Tibial nerve (tissue), 4 donors: ENCODE results near the gene IQSEC1. TPM values are rescaled to one million over a fixed set of nuclear protein-coding genes. Genes with fewer than 3 reads are reported as not detected.

ENCODE experiments used
- DNase-seq, 2 donors: peaks; one replicate each; pipeline ENCODE4 v3.0.0-alpha.2; 2019; ENCODE audit warnings: low spot score in 2 of 2
- H3K27ac ChIP-seq, 4 donors: fragments of 200-600 bp; sonication (generic) in 3 of 4; one replicate each; pipeline ENCODE4 v1.5.1; 2017 to 2019; ENCODE audit warnings: mild to moderate bottlenecking in 1 of 4
- H3K27me3 ChIP-seq, 2 donors: fragments of 200-600 bp; sonication (generic) in 1 of 2; one replicate each; pipeline versions ENCODE4 v1.5.1 to v1.6.0; 2017 to 2019
- H3K36me3 ChIP-seq, 3 donors: fragments of 200-600 bp; sonication (generic); one replicate each; pipeline ENCODE4 v1.5.1; 2018 to 2019
- H3K4me1 ChIP-seq, 4 donors: fragments of 200-600 bp; sonication (generic) in 3 of 4; one replicate each; pipeline ENCODE4 v1.5.1; 2017 to 2019
- H3K4me3 ChIP-seq, 4 donors: fragments of 200-600 bp; sonication (generic) in 3 of 4; one replicate each; pipeline ENCODE4 v1.5.1; 2017 to 2019; ENCODE audit warnings: mild to moderate bottlenecking in 1 of 4, moderate library complexity in 1 of 4
- H3K9me3 ChIP-seq, 4 donors: fragments of 200-600 bp; sonication (generic) in 3 of 4; one replicate each; pipeline ENCODE4 v1.5.1; 2017 to 2019
- CTCF ChIP-seq, 5 experiments: fragments of 200-600 bp in 3 of 5; fragments of 450-650 bp in 2 of 5; sonication (generic) in 3 of 5; IDR thresholded peaks; one replicate each; pipeline ENCODE4 v1.5.1; 2016 to 2019; ENCODE audit warnings: antibody characterized with exemption in 5 of 5, mild to moderate bottlenecking in 3 of 5, moderate library complexity in 2 of 5
- EP300 ChIP-seq, 2 donors: sonication (generic); formaldehyde crosslinking; IDR thresholded peaks; one replicate each; pipeline ENCODE4 v1.6.1; 2017; ENCODE audit warnings: antibody characterized with exemption in 2 of 2, mild to moderate bottlenecking in 1 of 2
- POLR2A ChIP-seq, 2 donors: fragments of 450-650 bp; IDR thresholded peaks; one replicate each; pipeline ENCODE4 v1.6.1; 2017; ENCODE audit warnings: antibody characterized with exemption in 2 of 2, mild to moderate bottlenecking in 2 of 2, moderate library complexity in 2 of 2
- WGBS, 2 donors: methylation state at CpG; one replicate each; pipeline ENCODE4 v1.1.5; 2018; 5-methylcytosine and 5-hydroxymethylcytosine counted together
- total RNA-seq, 4 donors: library from RNA; depleted of rRNA; stranded (reverse); fragments of >200 nt; gene quantifications; one replicate each; pipeline ENCODE4 v1.1.0, GENCODE V29; 2016

Gene IQSEC1
- total RNA-seq, 4 donors from 2014 or later, result 58.2 to 77.5 (median 68.6) TPM

DNA sequence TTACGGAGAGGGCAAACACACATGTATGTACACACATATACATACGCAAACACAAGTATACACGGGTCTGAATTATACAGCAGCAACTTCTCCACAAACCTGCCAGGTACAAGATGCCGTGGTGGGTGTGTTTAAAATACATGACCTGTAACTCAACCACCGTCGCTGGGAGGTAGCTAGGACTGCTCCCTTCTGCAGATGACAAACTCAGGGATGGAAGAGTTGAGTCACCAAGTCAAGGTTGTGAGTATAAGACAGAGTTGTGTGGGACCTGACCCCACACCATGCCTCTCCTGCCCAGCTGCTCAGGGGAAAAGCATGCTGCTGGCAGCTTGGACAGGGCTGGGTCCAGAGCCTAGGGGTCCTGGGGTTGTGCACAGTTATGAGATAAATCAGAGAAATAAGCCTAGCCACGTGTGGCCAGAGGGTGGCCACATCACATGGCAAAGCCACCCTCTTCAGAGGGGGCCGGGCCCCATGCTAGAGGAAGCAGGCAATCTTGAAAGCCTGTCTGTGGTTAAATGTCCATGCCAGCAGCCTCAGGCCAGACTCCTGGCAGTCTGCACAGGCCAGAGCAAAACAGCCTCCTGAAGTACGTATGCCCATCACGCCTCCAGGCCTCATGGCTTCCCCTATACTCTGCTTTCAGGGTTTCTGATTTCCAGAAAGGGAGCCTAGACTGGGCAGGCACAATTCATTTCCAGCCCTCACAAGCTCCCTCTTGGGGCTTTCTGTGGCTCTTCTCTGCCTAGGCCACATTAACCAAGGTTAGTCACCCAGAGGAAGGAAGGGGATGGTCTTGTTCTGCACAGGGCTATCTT, 124.1 kb downstream of the IQSEC1 start:
- Histone ChIP-seq H3K27me3 (no peaks in the 10 kb centered on the region), H3K4me3 (no peak overlapping the region), H3K36me3 (no peaks in the 10 kb centered on the region), H3K27ac (peak overlapping the region in 2 of 4 donors; percentile 20 to 64), H3K9me3 (no peaks in the 10 kb centered on the region), H3K4me1 (peaks cover 5 to 92% (median 65%) of the 10 kb centered on the region in 4 donors)
- 73 to 75% methylated on average over 10 of the region's 10 CpGs for WGBS, 2 donors
- TF ChIP-seq EP300 (IDR thresholded peaks at IDR 0.05) (no peak), POLR2A (IDR thresholded peaks at IDR 0.05) (no peak), CTCF (IDR thresholded peaks at IDR 0.05) (no peak)
- DNase-seq, result no peak

- Histone ChIP-seq H3K36me3 (no peaks in the 10 kb centered on the region), H3K4me1 (peaks cover 5 to 92% (median 64%) of the 10 kb centered on the region in 4 donors), H3K4me3 (no peak overlapping the region), H3K27ac (peak overlapping the region in 2 of 4 donors; percentile 72 to 85), H3K9me3 (no peaks in the 10 kb centered on the region), H3K27me3 (no peaks in the 10 kb centered on the region)
- DNase-seq, result no peak
- TF ChIP-seq EP300 (IDR thresholded peaks at IDR 0.05) (no peak), CTCF (IDR thresholded peaks at IDR 0.05) (no peak), POLR2A (IDR thresholded peaks at IDR 0.05) (no peak)
- 49 to 52% methylated on average over 7 of the region's 7 CpGs for WGBS, 2 donors
These were observed 124.9 kb downstream of the IQSEC1 start for GRCh38 chr3:12948371-12948770.

DNA sequence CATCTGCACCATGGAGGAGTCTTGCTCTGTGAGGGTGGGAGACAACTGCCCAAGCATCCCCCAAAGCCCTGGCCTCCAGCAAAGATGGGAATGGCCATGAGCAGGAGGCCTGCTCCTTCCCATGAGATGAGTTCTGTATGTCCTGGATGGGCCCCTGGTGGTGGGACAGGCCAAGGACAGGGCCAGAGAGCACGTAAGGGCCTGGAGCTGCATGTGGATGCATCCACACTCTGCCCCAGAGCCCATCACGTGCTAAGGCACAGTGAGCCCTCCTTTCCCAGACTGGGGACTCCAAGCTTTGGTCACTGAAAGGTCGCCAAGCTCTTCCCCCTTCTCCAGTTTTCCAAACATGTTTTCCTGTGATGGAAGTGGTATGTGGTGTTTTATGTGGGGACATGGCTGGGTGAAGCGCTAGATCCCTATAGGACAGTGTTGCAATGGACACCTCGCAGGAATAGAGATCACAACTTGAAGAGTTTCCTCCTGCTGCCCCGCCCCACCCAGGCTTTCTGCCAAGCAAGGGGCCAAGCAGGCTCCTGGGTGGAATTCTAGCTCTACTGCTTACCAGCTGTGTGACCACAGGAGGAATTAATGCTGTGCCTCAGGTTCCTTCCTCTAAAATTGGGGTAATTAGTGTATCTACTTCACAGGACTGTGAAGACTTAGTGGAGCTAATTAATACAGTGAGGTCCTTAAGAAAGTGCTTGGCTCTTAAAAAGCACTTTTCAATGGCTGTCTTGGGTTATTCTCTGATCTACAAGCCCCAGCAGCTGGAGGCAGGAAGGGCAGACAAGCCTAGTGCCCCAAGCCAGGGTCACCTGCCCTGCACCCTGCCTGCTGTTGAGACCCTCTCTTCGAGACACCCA, 125.5 kb downstream of the IQSEC1 start:
- no peaks in the 10 kb centered on the region for H3K36me3 ChIP-seq
- TF ChIP-seq POLR2A (IDR thresholded peaks at IDR 0.05) (no peak), CTCF (IDR thresholded peaks at IDR 0.05) (no peak), EP300 (IDR thresholded peaks at IDR 0.05) (no peak)
- H3K27me3 ChIP-seq, result no peaks in the 10 kb centered on the region
- peak overlapping the region in 2 of 4 donors; percentile 72 to 85 for H3K27ac ChIP-seq
- H3K4me3 ChIP-seq, result no peak overlapping the region
- 58 to 60% methylated on average over 6 to 7 of the region's 7 CpGs for WGBS, 2 donors
- no peaks in the 10 kb centered on the region for H3K9me3 ChIP-seq
- H3K4me1 ChIP-seq, result peaks cover 5 to 92% (median 63%) of the 10 kb centered on the region in 4 donors
- DNase-seq, result peak; percentile 40 to 42

DNA sequence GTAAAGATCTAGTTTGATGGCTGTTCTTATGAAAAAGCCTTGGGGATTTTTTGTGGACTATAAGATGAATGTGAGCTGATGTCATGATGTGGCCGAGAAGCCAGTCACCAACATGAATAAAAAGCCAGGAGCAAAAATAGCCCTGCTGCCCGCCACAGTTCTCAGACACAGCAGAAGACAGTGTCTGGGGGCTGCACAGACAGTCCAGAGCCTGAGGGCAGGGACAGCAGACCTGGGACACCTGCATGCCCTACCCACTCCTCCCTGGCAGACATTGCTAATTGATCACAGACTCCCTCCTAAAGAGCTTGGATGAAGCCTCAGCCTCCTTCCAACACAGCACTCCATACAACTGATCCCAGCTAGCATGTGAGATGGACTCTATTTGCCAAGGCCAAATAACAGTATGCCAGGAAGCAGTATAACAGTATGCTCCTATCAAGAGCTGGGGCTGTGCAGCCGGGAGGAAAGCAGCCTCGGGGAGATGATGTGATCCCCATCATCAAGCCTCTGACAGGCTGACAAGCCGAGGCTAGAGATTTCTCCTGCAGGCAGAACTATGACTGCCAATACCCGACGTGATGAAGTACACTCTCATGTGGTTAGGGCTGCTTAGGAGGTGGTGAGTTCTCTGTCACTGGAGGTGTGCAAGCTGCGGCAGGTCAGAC, 126.4 kb downstream of the IQSEC1 start:
- WGBS, 2 donors, result 35 to 71% methylated on average over 8 of the region's 8 CpGs
- no peak for DNase-seq
- Histone ChIP-seq H3K4me3 (no peak overlapping the region), H3K27me3 (no peaks in the 10 kb centered on the region), H3K36me3 (peaks cover 0 to under 1% (median 0%) of the 10 kb centered on the region in 3 donors), H3K4me1 (peaks cover 5 to 90% (median 63%) of the 10 kb centered on the region in 4 donors), H3K27ac (peak overlapping the region in 3 of 4 donors; percentile 21 to 85 (median 72)), H3K9me3 (no peaks in the 10 kb centered on the region)
- no peak for TF ChIP-seq CTCF (IDR thresholded peaks at IDR 0.05)
- TF ChIP-seq EP300 (IDR thresholded peaks at IDR 0.05), result no peak
- TF ChIP-seq POLR2A (IDR thresholded peaks at IDR 0.05), result no peak
